ENCODE data around the gene IL18.

DNA sequence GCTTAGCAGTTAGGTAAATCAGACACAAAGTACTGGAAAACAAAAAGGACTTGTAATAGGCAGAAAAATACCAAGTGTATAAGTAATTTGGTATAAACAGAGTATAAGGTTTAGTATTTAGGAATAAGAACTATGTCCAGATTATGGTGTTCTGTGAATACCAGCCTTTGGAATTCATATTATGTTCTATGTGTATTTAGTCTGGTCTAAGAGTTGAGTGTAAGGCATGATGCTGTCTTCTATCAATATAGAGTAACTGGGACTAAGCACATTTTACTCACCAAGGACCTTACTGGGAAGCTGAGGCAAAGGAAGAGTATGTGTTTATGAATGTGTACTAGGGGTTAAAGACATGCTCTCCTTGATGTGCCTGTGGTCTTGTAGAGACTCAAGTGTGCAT lies 67.7 kb downstream of the IL18 start:
- TF ChIP-seq, protein P1, sequence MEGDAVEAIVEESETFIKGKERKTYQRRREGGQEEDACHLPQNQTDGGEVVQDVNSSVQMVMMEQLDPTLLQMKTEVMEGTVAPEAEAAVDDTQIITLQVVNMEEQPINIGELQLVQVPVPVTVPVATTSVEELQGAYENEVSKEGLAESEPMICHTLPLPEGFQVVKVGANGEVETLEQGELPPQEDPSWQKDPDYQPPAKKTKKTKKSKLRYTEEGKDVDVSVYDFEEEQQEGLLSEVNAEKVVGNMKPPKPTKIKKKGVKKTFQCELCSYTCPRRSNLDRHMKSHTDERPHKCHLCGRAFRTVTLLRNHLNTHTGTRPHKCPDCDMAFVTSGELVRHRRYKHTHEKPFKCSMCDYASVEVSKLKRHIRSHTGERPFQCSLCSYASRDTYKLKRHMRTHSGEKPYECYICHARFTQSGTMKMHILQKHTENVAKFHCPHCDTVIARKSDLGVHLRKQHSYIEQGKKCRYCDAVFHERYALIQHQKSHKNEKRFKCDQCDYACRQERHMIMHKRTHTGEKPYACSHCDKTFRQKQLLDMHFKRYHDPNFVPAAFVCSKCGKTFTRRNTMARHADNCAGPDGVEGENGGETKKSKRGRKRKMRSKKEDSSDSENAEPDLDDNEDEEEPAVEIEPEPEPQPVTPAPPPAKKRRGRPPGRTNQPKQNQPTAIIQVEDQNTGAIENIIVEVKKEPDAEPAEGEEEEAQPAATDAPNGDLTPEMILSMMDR (conservative IDR thresholded peaks at IDR 0.05 in 1 of 2, IDR thresholded peaks at IDR 0.05 in 1 of 2; ENCODE audit: low read depth in 1 of 2, low read length in 2 of 2), result no peak
- no peak for TF ChIP-seq EZH2 (IDR thresholded peaks at IDR 0.05; ENCODE audit: low read length, missing control alignments)
